CD4-positive, alpha-beta memory T cell (primary cell): ENCODE results near the gene SEC23A. TPM values are rescaled to one million over a fixed set of nuclear protein-coding genes. Genes with fewer than 3 reads are reported as not detected.
"Not testable (repeated sequence)": the region's sequence is repeated elsewhere in the genome, so short reads cannot be mapped to it uniquely, and the experiment has no call there.

Experiments used
- CTCF ChIA-PET: fragments of 350-600 bp; sonication (Branson Sonifier 250); formaldehyde crosslinking; loops from one replicate; lab custom pipeline; 2021; ENCODE audit warnings: inconsistent platforms; ENCODE audit not compliant: partially characterized antibody; lab: Charles Lee
- POLR2A ChIA-PET: fragments of 350-600 bp; sonication (Branson Sonifier 250); formaldehyde crosslinking; loops from one replicate; lab custom pipeline; 2021; ENCODE audit not compliant: partially characterized antibody; lab: Charles Lee
- DNase-seq, 5 donors: peaks; one replicate each; pipeline versions ENCODE4 v3.0.0 to v3.0.0-alpha.2; 2020 to 2022; ENCODE audit warnings: mixed read lengths in 1 of 5
- H3K27ac ChIP-seq: one replicate; pipeline ENCODE4 v1.7.0; 2013; ENCODE audit warnings: low read depth, low read length
- H3K27me3 ChIP-seq: 2 replicates; pipeline ENCODE4 v1.7.0; 2013; ENCODE audit warnings: mild to moderate bottlenecking, low read length, moderate library complexity; ENCODE audit not compliant: insufficient read depth
- H3K36me3 ChIP-seq: 2 replicates; pipeline ENCODE4 v1.7.0; 2013; ENCODE audit warnings: mild to moderate bottlenecking, low read length, moderate library complexity; ENCODE audit not compliant: insufficient read depth
- H3K4me1 ChIP-seq: 2 replicates; pipeline ENCODE4 v1.7.0; 2013; ENCODE audit warnings: mild to moderate bottlenecking, low read length, moderate library complexity; ENCODE audit not compliant: insufficient read depth
- H3K4me3 ChIP-seq, 2 donors: one replicate each; pipeline ENCODE4 v1.7.0; 2013; ENCODE audit warnings: low read length in 2 of 2, mild to moderate bottlenecking in 1 of 2
- H3K9me3 ChIP-seq, 2 donors: one replicate each; pipeline ENCODE4 v1.7.0; 2013; ENCODE audit warnings: low read length in 2 of 2, control low read depth in 1 of 2; ENCODE audit not compliant: control insufficient read depth in 1 of 2
- H3K27ac Mint-ChIP-seq, 7 donors: one replicate each; pipeline ENCODE4 v1.8.0; 2020 to 2021; ENCODE audit warnings: mixed read lengths in 7 of 7, mild to moderate bottlenecking in 6 of 7, inconsistent platforms in 3 of 7, moderate library complexity in 3 of 7
- H3K27me3 Mint-ChIP-seq, 2 donors: one replicate each; pipeline ENCODE4 v1.8.0; 2020 to 2021; ENCODE audit warnings: mixed read lengths in 2 of 2
- H3K36me3 Mint-ChIP-seq, 2 donors: one replicate each; pipeline ENCODE4 v1.8.0; 2020 to 2021; ENCODE audit warnings: mixed read lengths in 2 of 2, inconsistent platforms in 1 of 2, mild to moderate bottlenecking in 1 of 2
- H3K4me1 Mint-ChIP-seq, 4 donors: one replicate each; pipeline ENCODE4 v1.8.0; 2020 to 2021; ENCODE audit warnings: mixed read lengths in 4 of 4, mild to moderate bottlenecking in 1 of 4
- H3K4me3 Mint-ChIP-seq, 8 donors: one replicate each; pipeline ENCODE4 v1.8.0; 2020 to 2021; ENCODE audit warnings: mixed read lengths in 8 of 8, mild to moderate bottlenecking in 7 of 8, moderate library complexity in 6 of 8, inconsistent platforms in 3 of 8
- H3K9me3 Mint-ChIP-seq, 8 donors: one replicate each; pipeline ENCODE4 v1.8.0; 2020 to 2021; ENCODE audit warnings: mixed read lengths in 8 of 8, mild to moderate bottlenecking in 5 of 8, inconsistent platforms in 3 of 8, moderate library complexity in 1 of 8
- intact Hi-C: fragments of 100-400 bp; cut with micrococcal nuclease; formaldehyde crosslinking; loops from one replicate; pipeline ENCODE4 v1.15.1; 2023
- polyA plus RNA-seq, 2 donors: library from polyadenylated mRNA; unstranded; fragments of 300-500 nt; fragmentation: Illumina TruSeq; gene quantifications; one replicate each; pipeline ENCODE4 v1.2.3, GENCODE V29; 2021
- total RNA-seq, 2 experiments: library from RNA; stranded (reverse); gene quantifications; one replicate each; pipeline ENCODE4 v1.2.3, GENCODE V29; 2021

Gene SEC23A
- total and polyA plus RNA-seq, 4 experiments from 2014 or later: 42.9 to 70.3 (median 54.3) TPM

DNA sequence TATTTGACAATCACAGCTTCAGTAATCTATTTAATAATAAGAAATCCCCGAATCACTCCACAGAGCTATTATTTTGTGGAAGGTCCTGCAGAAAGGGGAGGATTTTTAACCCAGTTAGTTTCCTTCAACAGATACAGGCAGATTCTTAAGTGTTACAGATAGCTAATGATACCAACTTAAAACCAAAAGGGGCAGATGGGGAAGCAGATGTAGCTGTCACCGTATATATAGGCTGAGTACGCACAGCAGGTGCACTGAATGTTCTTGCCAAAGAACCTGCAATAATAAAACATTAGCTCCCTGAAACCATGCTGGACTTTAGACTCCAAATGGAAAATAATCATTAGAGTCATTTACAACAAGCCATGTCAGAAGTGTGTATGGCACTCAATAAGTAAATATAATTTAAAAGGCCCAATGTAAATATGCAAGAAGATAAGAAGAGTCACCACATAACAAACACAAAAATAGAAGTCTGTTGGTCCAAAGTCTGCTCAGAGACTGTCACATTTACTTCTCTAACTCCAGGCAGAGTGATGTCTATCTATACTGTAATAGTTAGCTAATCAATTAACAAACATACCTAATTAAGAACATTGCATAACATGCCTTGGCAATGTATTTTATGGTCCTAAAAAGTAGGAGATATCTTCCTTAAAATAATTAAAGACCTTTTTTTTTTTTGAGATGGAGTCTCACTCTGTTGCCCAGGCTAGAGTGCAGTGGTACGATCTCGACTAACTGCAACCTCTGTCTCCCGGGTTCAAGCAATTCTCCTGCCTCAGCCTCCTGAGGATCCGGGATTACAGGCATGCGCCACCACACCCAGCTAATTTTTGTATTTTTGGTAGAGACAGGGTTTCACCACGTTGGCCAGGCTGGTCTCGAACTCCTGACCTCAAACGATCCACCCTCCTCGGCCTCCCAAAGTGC is 78.8 kb downstream of the SEC23A start:
- peak overlapping the region in 1 of 7 donors; percentile 31 for H3K27ac Mint-ChIP-seq
- H3K36me3 Mint-ChIP-seq: peaks cover 5 to 12% of the 10 kb centered on the region in 2 donors
- Histone ChIP-seq H3K9me3 (no peaks in the 10 kb centered on the region), H3K4me3 (no peak overlapping the region), H3K27me3 (no peaks in the 10 kb centered on the region), H3K4me1 (no peaks in the 10 kb centered on the region), H3K27ac (no peak overlapping the region), H3K36me3 (no peaks in the 10 kb centered on the region)
- H3K27me3 Mint-ChIP-seq: no peaks in the 10 kb centered on the region
- intact Hi-C loops: no loop called here
- peaks cover 0 to 3% (median under 1%) of the 10 kb centered on the region in 4 donors for H3K4me1 Mint-ChIP-seq
- no peak overlapping the region for H3K4me3 Mint-ChIP-seq
- POLR2A ChIA-PET: no interaction called here
- H3K9me3 Mint-ChIP-seq: peaks cover 0 to 2% (median 0%) of the 10 kb centered on the region in 8 donors
- CTCF ChIA-PET: interaction anchor here (0.9 kb wide), 2 partner anchors 9 to 11 kb away, joined by 3 to 5 read pairs; no protein-coding TSS in a partner anchor
- DNase-seq: no peak

DNA sequence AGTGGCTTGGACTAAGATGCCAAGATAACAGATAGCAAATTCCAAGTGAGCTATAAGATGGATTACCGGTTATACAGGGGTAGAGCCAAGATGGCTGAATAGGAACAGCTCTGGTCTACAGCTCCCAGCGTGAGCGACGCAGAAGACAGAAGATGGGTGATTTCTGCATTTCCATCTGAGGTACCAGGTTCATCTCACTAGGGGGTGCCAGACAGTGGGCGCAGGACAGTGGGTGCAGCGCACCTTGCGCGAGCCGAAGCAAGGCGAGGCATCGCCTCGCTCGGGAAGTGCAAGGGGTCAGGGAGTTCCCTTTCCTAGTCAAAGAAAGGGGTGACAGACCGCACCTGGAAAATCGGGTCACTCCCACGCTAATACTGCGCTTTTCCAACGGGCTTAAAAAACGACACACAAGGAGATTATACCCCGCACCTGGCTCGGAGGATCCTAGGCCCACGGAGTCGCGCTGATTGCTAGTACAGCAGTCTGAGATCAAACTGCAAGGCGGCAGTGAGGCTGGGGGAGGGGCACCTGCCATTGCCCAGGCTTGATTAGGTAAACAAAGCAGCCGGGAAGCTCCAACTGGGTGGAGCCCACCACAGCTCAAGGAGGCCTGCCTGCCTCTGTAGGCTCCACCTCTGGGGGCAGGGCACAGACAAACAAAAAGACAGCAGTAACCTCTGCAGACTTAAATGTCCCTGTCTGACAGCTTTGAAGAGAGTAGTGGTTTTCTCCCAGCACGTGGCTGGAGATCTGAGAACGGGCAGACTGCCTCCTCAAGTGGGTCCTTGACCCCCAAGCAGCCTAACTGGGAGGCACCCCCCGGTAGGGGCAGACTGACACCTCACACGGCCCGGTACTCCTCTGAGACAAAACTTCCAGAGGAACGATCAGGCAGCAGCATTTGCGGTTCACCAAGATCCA is 85.7 kb downstream of the SEC23A start:
- H3K4me1 ChIP-seq, H3K27ac Mint-ChIP-seq, H3K4me1 Mint-ChIP-seq, H3K4me3 ChIP-seq, DNase-seq, H3K9me3 Mint-ChIP-seq, intact Hi-C loops, H3K27ac ChIP-seq, H3K36me3 Mint-ChIP-seq, H3K36me3 ChIP-seq, H3K27me3 ChIP-seq, H3K4me3 Mint-ChIP-seq, H3K9me3 ChIP-seq, H3K27me3 Mint-ChIP-seq: not testable (repeated sequence)
- POLR2A ChIA-PET: interaction anchor here (0.6 to 1.5 kb wide), 3 partner anchors 86 to 415 kb away, joined by 3 to 4 read pairs (median 3); partner anchors contain the start of genes FBXO33, SEC23A and TRAPPC6B
- CTCF ChIA-PET: interaction anchor here (1.0 to 1.3 kb wide), 4 partner anchors 16 to 423 kb away, joined by 3 to 6 read pairs (median 3); no protein-coding TSS in a partner anchor

DNA sequence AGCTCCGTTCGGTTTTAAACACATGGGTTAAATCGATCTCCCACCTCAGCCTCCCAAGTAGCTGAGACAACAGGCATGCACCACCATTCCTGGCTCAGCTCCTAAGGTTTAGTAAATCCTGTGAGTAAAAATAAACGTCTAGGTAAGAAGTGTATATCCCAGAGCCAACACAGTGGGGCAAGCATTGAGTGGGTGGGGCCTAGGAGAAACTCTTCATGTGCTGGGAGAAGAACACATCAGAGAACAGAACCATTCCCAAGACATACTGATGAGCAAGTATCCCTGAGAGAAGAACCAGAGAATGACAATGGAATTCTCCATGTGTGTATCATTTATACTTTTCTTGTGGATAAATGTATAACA is 86.3 kb downstream of the SEC23A start:
- H3K9me3 Mint-ChIP-seq: no peaks in the 10 kb centered on the region
- H3K27ac Mint-ChIP-seq: peak overlapping the region in 1 of 7 donors; percentile 42
- Histone ChIP-seq H3K4me3 (no peak overlapping the region), H3K9me3 (no peaks in the 10 kb centered on the region), H3K36me3 (no peaks in the 10 kb centered on the region), H3K27ac (no peak overlapping the region), H3K27me3 (no peaks in the 10 kb centered on the region), H3K4me1 (no peaks in the 10 kb centered on the region)
- no peak overlapping the region for H3K4me3 Mint-ChIP-seq
- intact Hi-C loops: no loop called here
- H3K36me3 Mint-ChIP-seq: peaks cover 4 to 6% of the 10 kb centered on the region in 2 donors
- H3K4me1 Mint-ChIP-seq: peaks cover 0 to 1% (median 0%) of the 10 kb centered on the region in 4 donors
- ChIA-PET POLR2A (interaction anchor here (0.6 to 1.5 kb wide), 3 partner anchors 86 to 415 kb away, joined by 3 to 4 read pairs (median 3); partner anchors contain the start of genes FBXO33, SEC23A and TRAPPC6B), CTCF (interaction anchor here (1.0 to 1.3 kb wide), 4 partner anchors 16 to 424 kb away, joined by 3 to 6 read pairs (median 3); no protein-coding TSS in a partner anchor)
- no peak for DNase-seq
- H3K27me3 Mint-ChIP-seq: no peaks in the 10 kb centered on the region

DNA sequence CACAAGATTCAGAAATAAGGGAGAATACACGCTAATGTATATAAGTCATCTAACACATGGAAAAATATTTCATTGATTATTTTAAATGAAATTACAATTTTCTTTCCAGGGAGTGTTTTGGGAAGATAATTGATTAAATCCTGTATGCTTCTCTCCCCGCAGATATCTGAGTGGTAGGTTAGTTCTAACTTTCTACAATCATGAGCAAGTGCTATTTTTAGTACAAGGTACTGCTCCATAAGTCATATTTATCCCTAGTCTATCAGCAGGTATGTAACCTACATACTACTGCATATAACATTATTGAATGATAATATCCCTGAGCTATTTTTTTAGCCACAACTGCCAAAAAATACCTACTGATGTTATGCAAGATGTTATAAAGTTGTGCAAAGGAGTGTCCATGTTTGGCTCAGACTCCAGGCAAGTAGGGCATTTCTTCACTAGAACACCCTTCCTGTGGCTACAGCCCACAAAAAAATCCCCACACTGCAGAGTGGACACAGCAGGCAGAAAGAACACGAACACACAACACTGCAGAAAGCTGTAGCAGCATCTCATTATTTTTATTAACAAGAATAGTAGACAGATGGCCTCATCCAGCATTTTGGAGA is 87.0 kb downstream of the SEC23A start:
- Histone ChIP-seq H3K27ac (no peak overlapping the region), H3K4me1 (no peaks in the 10 kb centered on the region), H3K9me3 (no peaks in the 10 kb centered on the region), H3K4me3 (no peak overlapping the region), H3K27me3 (no peaks in the 10 kb centered on the region), H3K36me3 (no peaks in the 10 kb centered on the region)
- no peak for DNase-seq
- Mint-ChIP-seq H3K4me3 (no peak overlapping the region), H3K27me3 (no peaks in the 10 kb centered on the region), H3K27ac (no peak overlapping the region), H3K9me3 (no peaks in the 10 kb centered on the region), H3K4me1 (peaks cover 0 to 1% (median 0%) of the 10 kb centered on the region in 4 donors), H3K36me3 (peaks cover 4 to 6% of the 10 kb centered on the region in 2 donors)
- POLR2A ChIA-PET: interaction anchor here (1.5 kb wide), 1 partner anchor 154 kb away, joined by 4 read pairs; the partner anchor contains the start of gene TRAPPC6B
- intact Hi-C loops: loop anchor here (1.0 kb wide), 1 partner anchor 1113 kb away; no protein-coding TSS in a partner anchor
- CTCF ChIA-PET: interaction anchor here (1.0 to 1.5 kb wide), 8 partner anchors 8 to 424 kb away, joined by 3 to 6 read pairs (median 4); no protein-coding TSS in a partner anchor

DNA sequence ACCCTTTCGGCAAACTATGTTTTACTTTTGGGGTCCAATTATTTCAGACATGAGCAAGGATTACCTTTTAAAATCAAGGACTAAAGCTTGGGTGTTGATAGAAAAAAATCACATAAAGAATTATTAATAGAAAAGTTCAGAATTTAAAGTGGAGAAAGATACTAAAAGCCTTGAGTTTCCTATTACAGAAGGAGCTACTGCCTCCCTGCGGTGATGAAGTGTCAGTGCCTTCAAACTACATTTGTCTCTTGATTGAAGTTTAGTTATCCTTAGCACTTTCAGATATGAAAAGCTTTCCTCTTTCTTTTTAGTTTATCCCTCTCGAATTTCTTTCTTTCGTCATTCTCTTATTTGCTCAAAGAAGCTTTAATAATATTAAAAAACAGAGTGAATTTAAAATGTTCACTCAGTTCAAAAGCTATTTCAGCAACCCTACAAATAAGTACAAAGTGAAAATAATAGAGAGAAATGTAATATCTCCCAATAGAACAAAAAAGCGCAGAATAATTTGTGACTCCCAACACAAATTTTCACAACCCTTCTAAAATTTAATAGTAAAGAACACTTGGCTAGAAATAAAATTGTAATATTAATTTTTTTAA is 87.6 kb downstream of the SEC23A start:
- H3K4me3 ChIP-seq: no peak overlapping the region
- CTCF ChIA-PET: interaction anchor here (1.0 to 1.5 kb wide), 5 partner anchors 8 to 28 kb away, joined by 3 to 5 read pairs (median 4); no protein-coding TSS in a partner anchor
- POLR2A ChIA-PET: no interaction called here
- no peaks in the 10 kb centered on the region for H3K27me3 ChIP-seq
- H3K36me3 ChIP-seq: no peaks in the 10 kb centered on the region
- peak in 4 of 5 donors; percentile 3 to 19 (median 8) for DNase-seq
- Mint-ChIP-seq H3K9me3 (no peaks in the 10 kb centered on the region), H3K27me3 (no peaks in the 10 kb centered on the region), H3K4me3 (no peak overlapping the region), H3K36me3 (peaks cover 4 to 6% of the 10 kb centered on the region in 2 donors), H3K4me1 (peaks cover 0 to 1% (median 0%) of the 10 kb centered on the region in 4 donors), H3K27ac (no peak overlapping the region)
- intact Hi-C loops: loop anchor here (1.0 kb wide), 1 partner anchor 1112 kb away; no protein-coding TSS in a partner anchor
- no peaks in the 10 kb centered on the region for H3K4me1 ChIP-seq
- H3K9me3 ChIP-seq: no peaks in the 10 kb centered on the region
- no peak overlapping the region for H3K27ac ChIP-seq

DNA sequence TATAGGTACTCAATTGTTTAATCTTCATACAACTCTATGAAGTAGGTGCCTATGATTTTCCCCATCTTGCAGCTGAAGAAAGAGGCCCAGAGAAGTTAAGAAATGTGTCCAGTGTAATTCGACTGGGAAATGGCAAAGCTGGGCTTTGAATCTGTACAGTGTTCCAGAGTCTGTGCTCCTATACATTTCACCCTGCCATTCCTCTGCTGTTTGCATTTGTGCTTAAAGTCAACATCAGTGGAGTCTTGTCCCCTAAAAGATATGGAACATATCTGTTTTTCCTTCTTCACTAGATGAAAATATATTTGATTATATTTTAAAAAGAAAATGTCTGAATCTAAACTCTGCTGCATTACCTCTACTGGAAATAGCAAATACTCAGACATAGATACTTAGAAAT is 88.6 kb downstream of the SEC23A start:
- Histone ChIP-seq H3K36me3 (no peaks in the 10 kb centered on the region), H3K27ac (no peak overlapping the region), H3K4me3 (no peak overlapping the region), H3K4me1 (no peaks in the 10 kb centered on the region), H3K9me3 (no peaks in the 10 kb centered on the region), H3K27me3 (no peaks in the 10 kb centered on the region)
- Mint-ChIP-seq H3K9me3 (no peaks in the 10 kb centered on the region), H3K4me1 (peaks cover 0 to 1% (median 0%) of the 10 kb centered on the region in 4 donors), H3K27me3 (no peaks in the 10 kb centered on the region), H3K4me3 (no peak overlapping the region), H3K36me3 (peaks cover 4 to 6% of the 10 kb centered on the region in 2 donors), H3K27ac (no peak overlapping the region)
- DNase-seq: no peak
- intact Hi-C loops: no loop called here
- ChIA-PET POLR2A (no interaction called here), CTCF (no interaction called here)
